H1 (cell line): ENCODE results near the gene BCL2L1. TPM values are rescaled to one million over a fixed set of nuclear protein-coding genes. Genes with fewer than 3 reads are reported as not detected.

Experiments used
- CTCF ChIA-PET: fragments of 300-600 bp; sonication (Branson Sonifier 250); formaldehyde crosslinking; loops from one replicate; lab custom pipeline; 2021; ENCODE audit not compliant: partially characterized antibody; lab: Charles Lee
- POLR2A ChIA-PET: fragments of 300-600 bp; sonication (Branson Sonifier 250); formaldehyde crosslinking; loops from one replicate; lab custom pipeline; 2021; ENCODE audit warnings: inconsistent platforms; ENCODE audit not compliant: partially characterized antibody; lab: Charles Lee
- DNase-seq, 2 experiments: peaks; one replicate each; pipeline versions ENCODE4 v3.0.0 to v3.0.0-alpha.2; 2010 to 2022; ENCODE audit warnings: low spot score in 2 of 2, low read depth in 1 of 2, mixed read lengths in 1 of 2
- FAIRE-seq: peaks from 2 replicates; lab custom pipeline; 2011; peaks lifted over from hg19 to GRCh38; lab: Jason Lieb, UNC
- H2AFZ ChIP-seq: 2 replicates; pipeline ENCODE4 v1.8.1; 2012; ENCODE audit warnings: low read length, inconsistent platforms
- H2AK5ac ChIP-seq: 2 replicates; pipeline ENCODE4 v1.6.1; 2013; ENCODE audit warnings: low read depth, low read length
- H2BK120ac ChIP-seq: replicated peaks from 2 replicates; pipeline ENCODE3; 2013; ENCODE audit warnings: low read depth, low read length, inconsistent platforms
- H2BK12ac ChIP-seq: 2 replicates; pipeline ENCODE4 v1.6.1; 2013; ENCODE audit warnings: low read depth, low read length
- H2BK15ac ChIP-seq: 2 replicates; pipeline ENCODE4 v1.6.1; 2013; ENCODE audit warnings: low read length
- H2BK20ac ChIP-seq: 2 replicates; pipeline ENCODE4 v1.6.1; 2013; ENCODE audit warnings: low read length
- H2BK5ac ChIP-seq: 2 replicates; pipeline ENCODE4 v1.6.1; 2013; ENCODE audit warnings: low read depth, low read length
- H3K14ac ChIP-seq: 2 replicates; pipeline ENCODE4 v1.6.1; 2013; ENCODE audit warnings: inconsistent platforms; ENCODE audit not compliant: insufficient read length
- H3K18ac ChIP-seq: 2 replicates; pipeline ENCODE4 v1.6.1; 2013; ENCODE audit warnings: low read length; ENCODE audit errors: extremely low read depth
- H3K23ac ChIP-seq: 2 replicates; pipeline ENCODE4 v1.6.1; 2013; ENCODE audit warnings: inconsistent platforms; ENCODE audit not compliant: insufficient read length
- H3K23me2 ChIP-seq: 2 replicates; pipeline ENCODE4 v1.6.1; 2013; ENCODE audit warnings: low read depth, low read length
- H3K27ac ChIP-seq: 2 replicates; pipeline ENCODE4 v1.6.1; 2011; ENCODE audit warnings: low read depth, low read length, inconsistent platforms
- H3K27me3 ChIP-seq, 4 experiments: replicated peaks in 1 of 4; 1 replicate in 1 of 4; 2 replicates in 3 of 4; pipeline versions ENCODE4 v1.6.1 to v1.8.1; 2011 to 2013; ENCODE audit warnings: low read length in 3 of 4, mild to moderate bottlenecking in 3 of 4, inconsistent platforms in 2 of 4, mixed read lengths in 2 of 4, moderate library complexity in 1 of 4; ENCODE audit not compliant: control insufficient read depth in 3 of 4, insufficient read depth in 3 of 4; ENCODE audit errors: extremely low read depth in 1 of 4
- H3K36me3 ChIP-seq, 4 experiments: 2 replicates each; pipeline versions ENCODE4 v1.6.1 to v1.8.1; 2011 to 2013; ENCODE audit warnings: mild to moderate bottlenecking in 4 of 4, low read length in 3 of 4, moderate library complexity in 2 of 4, control low read depth in 1 of 4, inconsistent platforms in 1 of 4; ENCODE audit not compliant: insufficient read depth in 4 of 4, control insufficient read depth in 2 of 4
- H3K4ac ChIP-seq: replicated peaks from 2 replicates; pipeline ENCODE3; 2013; ENCODE audit warnings: low read length, low read depth, mixed read lengths, inconsistent platforms; ENCODE audit not compliant: insufficient read length
- H3K4me1 ChIP-seq, 4 experiments: replicated peaks in 1 of 4; 1 replicate in 1 of 4; 2 replicates in 3 of 4; pipeline versions ENCODE4 v1.6.1 to v1.8.1; 2011 to 2013; ENCODE audit warnings: low read length in 3 of 4, inconsistent platforms in 2 of 4, mixed read lengths in 1 of 4; ENCODE audit not compliant: insufficient read depth in 4 of 4, control insufficient read depth in 3 of 4
- H3K4me2 ChIP-seq, 2 experiments: 2 replicates each; pipeline versions ENCODE4 v1.6.1 to v1.8.1; 2011 to 2013; ENCODE audit warnings: low read depth in 2 of 2, low read length in 2 of 2, control low read depth in 1 of 2, inconsistent platforms in 1 of 2, mild to moderate bottlenecking in 1 of 2; ENCODE audit not compliant: insufficient read depth in 1 of 2
- H3K4me3 ChIP-seq, 4 experiments: fragments of 200-600, 300-600 bp in 1 of 4; sonication (generic), shearing (Covaris generic), sonication (Bioruptor Twin) in 1 of 4; 2 replicates each; pipeline versions ENCODE4 v1.5.1 to v1.8.1; 2011 to 2016; ENCODE audit warnings: low read length in 4 of 4, low read depth in 3 of 4, control low read depth in 2 of 4, inconsistent platforms in 2 of 4, mild to moderate bottlenecking in 2 of 4, mixed read lengths in 1 of 4, moderate library complexity in 1 of 4; ENCODE audit not compliant: insufficient read depth in 2 of 4; ENCODE audit errors: extremely low read depth in 1 of 4
- H3K56ac ChIP-seq: replicated peaks from 2 replicates; pipeline ENCODE3; 2013; ENCODE audit warnings: low read depth, mild to moderate bottlenecking, mixed read lengths, low read length, inconsistent platforms; ENCODE audit not compliant: insufficient read length
- H3K79me1 ChIP-seq: 2 replicates; pipeline ENCODE4 v1.6.1; 2013; ENCODE audit warnings: low read depth, low read length, control low read depth
- H3K79me2 ChIP-seq, 2 experiments: 2 replicates each; pipeline versions ENCODE4 v1.6.1 to v1.8.1; 2012 to 2013; ENCODE audit warnings: low read length in 2 of 2, mild to moderate bottlenecking in 2 of 2, inconsistent platforms in 1 of 2; ENCODE audit not compliant: insufficient read depth in 2 of 2, control insufficient read depth in 1 of 2
- H3K9ac ChIP-seq, 4 experiments: replicated peaks in 1 of 4; 1 replicate in 1 of 4; 2 replicates in 3 of 4; pipeline versions ENCODE4 v1.6.1 to v1.8.1; 2011 to 2013; ENCODE audit warnings: low read depth in 3 of 4, low read length in 3 of 4, control low read depth in 2 of 4, mild to moderate bottlenecking in 2 of 4, moderate library complexity in 2 of 4, inconsistent platforms in 1 of 4; ENCODE audit errors: extremely low read depth in 1 of 4
- H3K9me3 ChIP-seq, 2 experiments: 2 replicates each; pipeline versions ENCODE4 v1.6.1 to v1.8.1; 2012 to 2013; ENCODE audit warnings: mild to moderate bottlenecking in 2 of 2, moderate library complexity in 2 of 2, control low read depth in 1 of 2, inconsistent platforms in 1 of 2, low read depth in 1 of 2, low read length in 1 of 2, mixed read lengths in 1 of 2; ENCODE audit not compliant: insufficient read depth in 2 of 2
- H4K20me1 ChIP-seq, 2 experiments: replicated peaks in 1 of 2; 2 replicates each; pipeline versions ENCODE3 to v1.8.1; 2011 to 2013; ENCODE audit warnings: inconsistent platforms in 2 of 2, low read length in 2 of 2, mild to moderate bottlenecking in 1 of 2; ENCODE audit not compliant: insufficient read depth in 2 of 2, control insufficient read depth in 1 of 2
- H4K5ac ChIP-seq: 2 replicates; pipeline ENCODE4 v1.6.1; 2013; ENCODE audit warnings: low read length, low read depth, mixed read lengths, inconsistent platforms; ENCODE audit not compliant: insufficient read length
- H4K8ac ChIP-seq: 2 replicates; pipeline ENCODE4 v1.8.0; 2013; ENCODE audit warnings: mild to moderate bottlenecking, moderate library complexity, low read length, inconsistent platforms; ENCODE audit not compliant: insufficient read depth; ENCODE audit errors: extremely low read depth
- H4K91ac ChIP-seq: replicated peaks from 2 replicates; pipeline ENCODE3; 2013; ENCODE audit warnings: low read length, mixed read lengths, inconsistent platforms; ENCODE audit not compliant: insufficient read length
- HDAC2 ChIP-seq, 2 experiments: fragments of 300-600 bp in 1 of 2; sonication (generic) in 1 of 2; IDR thresholded peaks; 2 replicates each; pipeline ENCODE4 v1.6.1; 2011 to 2012; ENCODE audit warnings: low read depth in 2 of 2, low read length in 2 of 2, mild to moderate bottlenecking in 2 of 2, moderate library complexity in 2 of 2, borderline replicate concordance in 1 of 2, inconsistent platforms in 1 of 2
- JUND ChIP-seq: IDR thresholded peaks from 2 replicates; pipeline ENCODE4 v1.6.1; 2011; ENCODE audit warnings: mild to moderate bottlenecking, improper control_type of control experiment, low read length
- NRF1 ChIP-seq: IDR thresholded peaks from 2 replicates; pipeline ENCODE4 v1.6.1; 2011; ENCODE audit warnings: mild to moderate bottlenecking, low read depth, low read length, improper control_type of control experiment
- POLR2AphosphoS5 ChIP-seq: IDR thresholded peaks from 2 replicates; pipeline ENCODE4 v1.6.1; 2011; ENCODE audit warnings: low read depth, low read length
- SIN3A ChIP-seq, 2 experiments: IDR thresholded peaks in 1 of 2; conservative IDR thresholded peaks in 1 of 2; 2 replicates each; pipeline ENCODE4 v1.6.1; 2011 to 2012; ENCODE audit warnings: low read length in 2 of 2, improper control_type of control experiment in 1 of 2, low read depth in 1 of 2, mild to moderate bottlenecking in 1 of 2
- SIRT6 ChIP-seq: IDR thresholded peaks from one replicate; pipeline ENCODE4 v1.7.1; 2012; ENCODE audit warnings: low read length, inconsistent platforms
- SIX5 ChIP-seq: IDR thresholded peaks from 2 replicates; pipeline ENCODE4 v1.6.1; 2011; ENCODE audit warnings: mild to moderate bottlenecking, low read depth, low read length
- SRF ChIP-seq: IDR thresholded peaks from 2 replicates; pipeline ENCODE4 v1.6.1; 2011; ENCODE audit warnings: mild to moderate bottlenecking, low read depth, low read length, moderate library complexity
- polyA plus RNA-seq, 7 experiments: library from polyadenylated mRNA; depleted of rRNA in 3 of 7; stranded (reverse) in 5 of 7; unstranded in 2 of 7; fragments of >200 nt in 5 of 7; fragments of 200-250 nt in 2 of 7; gene quantifications; 1 replicate in 5 of 7; 2 replicates in 1 of 7; 4 replicates in 1 of 7; pipeline versions ENCODE4 v1.2.1 to v1.2.3, GENCODE V29; 2011 to 2013; ENCODE audit warnings: missing spikeins in 2 of 7, mixed read lengths in 2 of 7
- total RNA-seq: library from RNA; stranded (reverse); fragmentation: NEBNext Ultra II Directional; extraction: Animal tissue kit (Norgen Biotek cat#: 25700); gene quantifications from 2 replicates; pipeline ENCODE4 v1.2.1, GENCODE V29; 2021
- TF ChIP-seq, protein P1 (sequence below): IDR thresholded peaks from 2 replicates; pipeline ENCODE4 v1.6.1; 2012; ENCODE audit warnings: inconsistent platforms
- TF ChIP-seq, protein P2 (sequence below): IDR thresholded peaks from 2 replicates; pipeline ENCODE4 v1.6.1; 2011; ENCODE audit warnings: low read depth, mild to moderate bottlenecking, low read length; ENCODE audit not compliant: insufficient read depth

Gene BCL2L1
- total and polyA plus RNA-seq, 2 of the 8 experiments (the other 6 are each of a cell fraction or from before 2014, with no cell fraction given): 64.9 to 66.1 TPM

DNA sequence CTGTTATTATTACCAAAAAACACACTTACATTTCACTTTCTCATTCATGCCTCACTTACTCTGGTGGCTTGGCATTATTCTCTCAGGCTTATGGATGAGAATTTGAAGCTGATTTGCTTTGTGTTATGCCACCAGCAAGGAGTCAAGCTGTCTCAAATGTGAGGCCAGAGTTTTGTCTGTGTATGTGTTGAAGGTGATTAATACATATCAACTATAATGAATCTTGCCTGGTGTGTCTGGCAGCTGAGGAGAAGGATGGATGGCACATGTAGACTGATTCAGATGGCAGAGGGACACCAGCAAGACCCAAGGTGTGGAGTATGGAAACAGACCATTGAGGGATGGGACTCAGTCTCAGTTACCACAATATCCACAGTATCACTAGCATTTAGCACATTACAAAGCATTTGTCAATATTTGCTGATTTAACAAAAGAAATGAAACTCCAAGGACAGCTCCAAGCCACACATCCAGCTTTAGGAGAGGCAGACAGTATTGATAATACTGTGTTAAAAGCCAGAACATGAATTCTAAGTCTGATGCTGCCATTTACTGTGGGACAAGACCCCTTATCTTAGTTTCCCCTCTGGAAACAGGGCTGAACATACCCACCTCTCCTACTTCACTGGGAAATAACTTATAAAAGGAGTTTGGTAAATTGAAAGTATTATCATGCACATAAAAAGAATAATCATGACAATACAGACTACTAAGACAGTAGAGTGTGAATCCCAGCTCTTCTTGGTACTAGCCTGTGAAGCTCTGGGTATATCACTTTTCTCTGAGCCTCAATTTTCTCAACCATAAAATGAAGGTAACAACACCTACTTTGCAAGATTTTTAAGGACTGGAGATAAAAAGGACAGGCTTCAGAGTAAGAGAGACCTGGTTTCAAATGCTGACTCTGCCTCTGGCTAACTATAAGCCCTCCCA, 11.2 kb downstream of the BCL2L1 start:
- H3K56ac ChIP-seq: no peak overlapping the region
- peaks cover 10 to 17% (median 13%) of the 10 kb centered on the region in 4 experiments; a peak in 7 of 8 replicates for H3K36me3 ChIP-seq
- no peak for FAIRE-seq
- peak overlapping the region; percentile 9 for H4K91ac ChIP-seq
- H2BK20ac ChIP-seq: peak overlapping the region; percentile 96
- peak overlapping the region; percentile 96; the same call in 1 of the 2 replicates for H2BK5ac ChIP-seq
- H4K8ac ChIP-seq: no peak overlapping the region
- H3K23ac ChIP-seq: no peak overlapping the region
- H3K14ac ChIP-seq: no peak overlapping the region
- H3K27me3 ChIP-seq: no peaks in the 10 kb centered on the region
- no peak for DNase-seq
- peaks cover 27 to 39% (median 36%) of the 10 kb centered on the region in 4 experiments for H3K4me1 ChIP-seq
- no peak overlapping the region for H2AFZ ChIP-seq
- no peak overlapping the region for H3K27ac ChIP-seq
- peaks cover 8 to 90% of the 10 kb centered on the region in 2 experiments for H3K79me2 ChIP-seq
- no peak overlapping the region for H2BK15ac ChIP-seq
- H4K20me1 ChIP-seq: peaks cover 2 to 8% of the 10 kb centered on the region in 2 experiments
- H3K4me2 ChIP-seq: peak overlapping the region in 1 of 2 experiments; percentile 75; a peak in 2 of 4 replicates
- peak overlapping the region; percentile 44; the same call in 1 of the 2 replicates for H3K18ac ChIP-seq
- H4K5ac ChIP-seq: no peak overlapping the region
- peak overlapping the region; percentile 85; the same call in 1 of the 2 replicates for H2AK5ac ChIP-seq
- no peak overlapping the region for H3K4me3 ChIP-seq
- ChIA-PET POLR2A (interaction anchor here (0.5 to 6.2 kb wide), 12 partner anchors 10 to 348 kb away, joined by 3 to 85 read pairs (median 4); partner anchors contain the start of gene BCL2L1), CTCF (interaction anchor here (0.7 to 5.6 kb wide), 10 partner anchors 10 to 154 kb away, joined by 3 to 52 read pairs (median 4); no protein-coding TSS in a partner anchor)
- H2BK12ac ChIP-seq: peak overlapping the region; percentile 96
- no peaks in the 10 kb centered on the region for H3K9me3 ChIP-seq
- peak overlapping the region; percentile 69 for H2BK120ac ChIP-seq
- no peaks in the 10 kb centered on the region for H3K23me2 ChIP-seq
- no peak overlapping the region; a peak in 1 of 7 replicates for H3K9ac ChIP-seq
- peaks cover 11% of the 10 kb centered on the region for H3K79me1 ChIP-seq
- H3K4ac ChIP-seq: peak overlapping the region; percentile 54
- TF ChIP-seq SRF (no peak), SIX5 (no peak), POLR2AphosphoS5 (no peak), NRF1 (no peak), JUND (no peak), HDAC2 (IDR thresholded peaks at IDR 0.05; ENCODE audit: borderline replicate concordance in 1 of 2, low read depth in 2 of 2, low read length in 2 of 2) (no peak), SIN3A (conservative IDR thresholded peaks at IDR 0.05 in 1 of 2, IDR thresholded peaks at IDR 0.05 in 1 of 2; ENCODE audit: low read depth in 1 of 2, low read length in 2 of 2) (no peak), SIRT6 (no peak)
- TF ChIP-seq, protein P1, sequence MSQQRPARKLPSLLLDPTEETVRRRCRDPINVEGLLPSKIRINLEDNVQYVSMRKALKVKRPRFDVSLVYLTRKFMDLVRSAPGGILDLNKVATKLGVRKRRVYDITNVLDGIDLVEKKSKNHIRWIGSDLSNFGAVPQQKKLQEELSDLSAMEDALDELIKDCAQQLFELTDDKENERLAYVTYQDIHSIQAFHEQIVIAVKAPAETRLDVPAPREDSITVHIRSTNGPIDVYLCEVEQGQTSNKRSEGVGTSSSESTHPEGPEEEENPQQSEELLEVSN: no peak
- TF ChIP-seq, protein P2, sequence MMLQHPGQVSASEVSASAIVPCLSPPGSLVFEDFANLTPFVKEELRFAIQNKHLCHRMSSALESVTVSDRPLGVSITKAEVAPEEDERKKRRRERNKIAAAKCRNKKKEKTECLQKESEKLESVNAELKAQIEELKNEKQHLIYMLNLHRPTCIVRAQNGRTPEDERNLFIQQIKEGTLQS: no peak
